WTC11 (cell line): ENCODE results near the gene SCO1. TPM values are rescaled to one million over a fixed set of nuclear protein-coding genes. Genes with fewer than 3 reads are reported as not detected.

Source experiments
- ATAC-seq: fragments of 200-7000 bp; cut with Tn5 transposase; 2 replicates; pipeline ENCODE4 v1.10.0; 2021; ENCODE audit warnings: mild to moderate bottlenecking, moderate library complexity
- CTCF ChIA-PET: fragments of 300-600 bp; sonication (Branson Sonifier 250); formaldehyde crosslinking; loops from one replicate; lab custom pipeline; 2021; ENCODE audit warnings: antibody characterized with exemption; lab: Charles Lee
- POLR2A ChIA-PET: fragments of 350-600 bp; sonication (Branson Sonifier 250); formaldehyde crosslinking; loops from one replicate; lab custom pipeline; 2021; ENCODE audit warnings: antibody characterized with exemption; lab: Charles Lee
- DNase-seq: peaks from one replicate; pipeline ENCODE4 v3.0.0; 2021; ENCODE audit warnings: low spot score
- H3K27ac Mint-ChIP-seq: 2 replicates; pipeline ENCODE4 v1.8.0; 2021; ENCODE audit warnings: mixed read lengths
- H3K27me3 Mint-ChIP-seq: 2 replicates; pipeline ENCODE4 v1.8.0; 2021; ENCODE audit warnings: low read depth, mild to moderate bottlenecking, moderate library complexity, mixed read lengths
- H3K36me3 Mint-ChIP-seq: 2 replicates; pipeline ENCODE4 v1.8.0; 2021; ENCODE audit warnings: mixed read lengths
- H3K4me1 Mint-ChIP-seq: 2 replicates; pipeline ENCODE4 v1.8.0; 2022; ENCODE audit warnings: mixed read lengths
- H3K4me3 Mint-ChIP-seq: 2 replicates; pipeline ENCODE4 v1.8.0; 2021; ENCODE audit warnings: mild to moderate bottlenecking, moderate library complexity, mixed read lengths
- H3K9me3 Mint-ChIP-seq: 2 replicates; pipeline ENCODE4 v1.8.0; 2021; ENCODE audit warnings: mixed read lengths
- CREB1 ChIP-seq: sonication (generic); formaldehyde crosslinking; IDR thresholded peaks from 2 replicates; pipeline ENCODE4 v1.8.0; 2023; ENCODE audit warnings: mild to moderate bottlenecking, missing genetic modification reagents
- HMGA2 ChIP-seq: fragments of 250-450 bp; sonication (Bioruptor Pico); IDR thresholded peaks from 2 replicates; pipeline ENCODE4 v1.4.0; 2021; ENCODE audit warnings: mild to moderate bottlenecking, moderate library complexity
- KAT7 ChIP-seq: sonication (generic); formaldehyde crosslinking; IDR thresholded peaks from 2 replicates; pipeline ENCODE4 v1.8.1; 2023; ENCODE audit warnings: missing genetic modification reagents, mild to moderate bottlenecking, borderline replicate concordance
- MXD4 ChIP-seq: fragments of 250-450 bp; sonication (Bioruptor Pico); IDR thresholded peaks from 2 replicates; pipeline ENCODE4 v1.8.0; 2021; ENCODE audit warnings: mild to moderate bottlenecking, moderate library complexity, borderline replicate concordance
- OVOL2 ChIP-seq: fragments of 250-450 bp; sonication (Bioruptor Pico); IDR thresholded peaks from 2 replicates; pipeline ENCODE4 v1.9.0; 2021; ENCODE audit warnings: mild to moderate bottlenecking, borderline replicate concordance
- ZNF232 ChIP-seq: sonication (generic); formaldehyde crosslinking; IDR thresholded peaks from 2 replicates; pipeline ENCODE4 v1.8.0; 2022; ENCODE audit warnings: mild to moderate bottlenecking, missing genetic modification reagents
- total RNA-seq: library from RNA; stranded (reverse); gene quantifications from 3 replicates; pipeline ENCODE4 v1.2.3, GENCODE V29; 2021
- TF ChIP-seq, protein P1 (sequence below): fragments of 250-450 bp; sonication (Bioruptor Pico); IDR thresholded peaks from 2 replicates; pipeline ENCODE4 v1.9.0; 2021; ENCODE audit warnings: mild to moderate bottlenecking, borderline replicate concordance
- TF ChIP-seq, protein P2 (sequence below): sonication (generic); formaldehyde crosslinking; IDR thresholded peaks from 2 replicates; pipeline ENCODE4 v1.8.0; 2023; ENCODE audit warnings: mild to moderate bottlenecking, missing genetic modification reagents
- TF ChIP-seq, protein P3 (sequence below): sonication (generic); formaldehyde crosslinking; conservative IDR thresholded peaks from 2 replicates; pipeline ENCODE4 v1.8.1; 2022; ENCODE audit warnings: mild to moderate bottlenecking, missing genetic modification reagents
- TF ChIP-seq, protein P4 (sequence below): sonication (generic); formaldehyde crosslinking; IDR thresholded peaks from 2 replicates; pipeline ENCODE4 v1.8.1; 2022; ENCODE audit warnings: low read depth, missing genetic modification reagents, borderline replicate concordance
- TF ChIP-seq, protein P5 (sequence below): fragments of 250-450 bp; sonication (Bioruptor Pico); IDR thresholded peaks from 2 replicates; pipeline ENCODE4 v1.8.0; 2021; ENCODE audit warnings: mild to moderate bottlenecking
- TF ChIP-seq, protein P6 (sequence below): fragments of 250-450 bp; sonication (Bioruptor Pico); IDR thresholded peaks from 2 replicates; pipeline ENCODE4 v1.9.0; 2021; ENCODE audit warnings: moderate library complexity, mild to moderate bottlenecking, inconsistent platforms, borderline replicate concordance

The SCO1 gene
- total RNA-seq, 1 experiment from 2014 or later, result 63.8 TPM

DNA sequence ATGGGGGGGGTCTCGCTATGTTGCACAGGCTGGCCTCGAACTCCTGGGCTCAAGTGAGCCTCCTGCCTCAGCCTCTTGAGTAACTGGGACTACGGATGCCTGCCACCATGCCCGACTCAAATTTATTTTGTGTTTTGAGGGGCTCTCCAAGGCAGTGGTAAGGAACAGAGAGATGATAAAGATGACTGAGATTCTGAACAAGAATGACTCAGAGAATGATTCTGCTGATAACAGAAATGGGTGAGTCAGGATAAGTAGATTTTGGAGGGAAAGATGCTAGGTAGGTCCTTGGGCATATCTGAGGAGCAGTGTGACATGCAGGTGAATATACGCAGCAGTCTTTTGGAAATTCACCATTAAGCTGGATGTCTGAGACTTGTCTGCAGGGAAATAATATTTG, 29.9 kb upstream of the SCO1 start (continued):
- TF ChIP-seq, protein P1, sequence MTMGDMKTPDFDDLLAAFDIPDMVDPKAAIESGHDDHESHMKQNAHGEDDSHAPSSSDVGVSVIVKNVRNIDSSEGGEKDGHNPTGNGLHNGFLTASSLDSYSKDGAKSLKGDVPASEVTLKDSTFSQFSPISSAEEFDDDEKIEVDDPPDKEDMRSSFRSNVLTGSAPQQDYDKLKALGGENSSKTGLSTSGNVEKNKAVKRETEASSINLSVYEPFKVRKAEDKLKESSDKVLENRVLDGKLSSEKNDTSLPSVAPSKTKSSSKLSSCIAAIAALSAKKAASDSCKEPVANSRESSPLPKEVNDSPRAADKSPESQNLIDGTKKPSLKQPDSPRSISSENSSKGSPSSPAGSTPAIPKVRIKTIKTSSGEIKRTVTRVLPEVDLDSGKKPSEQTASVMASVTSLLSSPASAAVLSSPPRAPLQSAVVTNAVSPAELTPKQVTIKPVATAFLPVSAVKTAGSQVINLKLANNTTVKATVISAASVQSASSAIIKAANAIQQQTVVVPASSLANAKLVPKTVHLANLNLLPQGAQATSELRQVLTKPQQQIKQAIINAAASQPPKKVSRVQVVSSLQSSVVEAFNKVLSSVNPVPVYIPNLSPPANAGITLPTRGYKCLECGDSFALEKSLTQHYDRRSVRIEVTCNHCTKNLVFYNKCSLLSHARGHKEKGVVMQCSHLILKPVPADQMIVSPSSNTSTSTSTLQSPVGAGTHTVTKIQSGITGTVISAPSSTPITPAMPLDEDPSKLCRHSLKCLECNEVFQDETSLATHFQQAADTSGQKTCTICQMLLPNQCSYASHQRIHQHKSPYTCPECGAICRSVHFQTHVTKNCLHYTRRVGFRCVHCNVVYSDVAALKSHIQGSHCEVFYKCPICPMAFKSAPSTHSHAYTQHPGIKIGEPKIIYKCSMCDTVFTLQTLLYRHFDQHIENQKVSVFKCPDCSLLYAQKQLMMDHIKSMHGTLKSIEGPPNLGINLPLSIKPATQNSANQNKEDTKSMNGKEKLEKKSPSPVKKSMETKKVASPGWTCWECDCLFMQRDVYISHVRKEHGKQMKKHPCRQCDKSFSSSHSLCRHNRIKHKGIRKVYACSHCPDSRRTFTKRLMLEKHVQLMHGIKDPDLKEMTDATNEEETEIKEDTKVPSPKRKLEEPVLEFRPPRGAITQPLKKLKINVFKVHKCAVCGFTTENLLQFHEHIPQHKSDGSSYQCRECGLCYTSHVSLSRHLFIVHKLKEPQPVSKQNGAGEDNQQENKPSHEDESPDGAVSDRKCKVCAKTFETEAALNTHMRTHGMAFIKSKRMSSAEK, result no peak
- TF ChIP-seq KAT7 (CRISPR knock-in tag) (no peak), OVOL2 (CRISPR knock-in tag) (no peak), MXD4 (CRISPR knock-in tag) (no peak), CREB1 (CRISPR knock-in tag) (no peak)
- TF ChIP-seq, protein P2, sequence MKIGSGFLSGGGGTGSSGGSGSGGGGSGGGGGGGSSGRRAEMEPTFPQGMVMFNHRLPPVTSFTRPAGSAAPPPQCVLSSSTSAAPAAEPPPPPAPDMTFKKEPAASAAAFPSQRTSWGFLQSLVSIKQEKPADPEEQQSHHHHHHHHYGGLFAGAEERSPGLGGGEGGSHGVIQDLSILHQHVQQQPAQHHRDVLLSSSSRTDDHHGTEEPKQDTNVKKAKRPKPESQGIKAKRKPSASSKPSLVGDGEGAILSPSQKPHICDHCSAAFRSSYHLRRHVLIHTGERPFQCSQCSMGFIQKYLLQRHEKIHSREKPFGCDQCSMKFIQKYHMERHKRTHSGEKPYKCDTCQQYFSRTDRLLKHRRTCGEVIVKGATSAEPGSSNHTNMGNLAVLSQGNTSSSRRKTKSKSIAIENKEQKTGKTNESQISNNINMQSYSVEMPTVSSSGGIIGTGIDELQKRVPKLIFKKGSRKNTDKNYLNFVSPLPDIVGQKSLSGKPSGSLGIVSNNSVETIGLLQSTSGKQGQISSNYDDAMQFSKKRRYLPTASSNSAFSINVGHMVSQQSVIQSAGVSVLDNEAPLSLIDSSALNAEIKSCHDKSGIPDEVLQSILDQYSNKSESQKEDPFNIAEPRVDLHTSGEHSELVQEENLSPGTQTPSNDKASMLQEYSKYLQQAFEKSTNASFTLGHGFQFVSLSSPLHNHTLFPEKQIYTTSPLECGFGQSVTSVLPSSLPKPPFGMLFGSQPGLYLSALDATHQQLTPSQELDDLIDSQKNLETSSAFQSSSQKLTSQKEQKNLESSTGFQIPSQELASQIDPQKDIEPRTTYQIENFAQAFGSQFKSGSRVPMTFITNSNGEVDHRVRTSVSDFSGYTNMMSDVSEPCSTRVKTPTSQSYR (CRISPR knock-in tag), result no peak
- TF ChIP-seq, protein P3, sequence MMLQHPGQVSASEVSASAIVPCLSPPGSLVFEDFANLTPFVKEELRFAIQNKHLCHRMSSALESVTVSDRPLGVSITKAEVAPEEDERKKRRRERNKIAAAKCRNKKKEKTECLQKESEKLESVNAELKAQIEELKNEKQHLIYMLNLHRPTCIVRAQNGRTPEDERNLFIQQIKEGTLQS (CRISPR knock-in tag), result no peak
- TF ChIP-seq, protein P4, sequence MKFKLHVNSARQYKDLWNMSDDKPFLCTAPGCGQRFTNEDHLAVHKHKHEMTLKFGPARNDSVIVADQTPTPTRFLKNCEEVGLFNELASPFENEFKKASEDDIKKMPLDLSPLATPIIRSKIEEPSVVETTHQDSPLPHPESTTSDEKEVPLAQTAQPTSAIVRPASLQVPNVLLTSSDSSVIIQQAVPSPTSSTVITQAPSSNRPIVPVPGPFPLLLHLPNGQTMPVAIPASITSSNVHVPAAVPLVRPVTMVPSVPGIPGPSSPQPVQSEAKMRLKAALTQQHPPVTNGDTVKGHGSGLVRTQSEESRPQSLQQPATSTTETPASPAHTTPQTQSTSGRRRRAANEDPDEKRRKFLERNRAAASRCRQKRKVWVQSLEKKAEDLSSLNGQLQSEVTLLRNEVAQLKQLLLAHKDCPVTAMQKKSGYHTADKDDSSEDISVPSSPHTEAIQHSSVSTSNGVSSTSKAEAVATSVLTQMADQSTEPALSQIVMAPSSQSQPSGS (CRISPR knock-in tag), result no peak

DNA sequence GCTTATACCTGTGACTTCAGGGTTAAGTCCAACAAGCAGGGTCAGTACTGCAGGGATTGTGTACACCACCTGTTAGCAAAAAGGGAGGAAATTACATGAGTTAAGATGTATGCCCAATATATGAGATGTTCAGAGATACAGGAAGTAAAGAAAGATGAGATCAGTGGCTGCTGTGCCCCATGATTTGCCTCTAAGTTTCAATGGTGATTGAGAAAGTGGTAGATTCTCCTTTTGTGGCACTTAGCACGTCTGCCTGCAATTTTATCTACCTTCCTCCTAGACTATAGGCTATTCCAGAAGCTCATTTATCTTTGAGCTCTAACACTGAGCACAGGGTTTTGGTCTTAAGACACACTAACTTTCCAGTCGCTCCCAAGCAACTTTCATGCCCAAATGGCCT, 28.9 kb upstream of the SCO1 start:
- no peak overlapping the region for H3K4me3 Mint-ChIP-seq
- TF ChIP-seq ZNF232 (CRISPR knock-in tag) (no peak), HMGA2 (CRISPR knock-in tag) (no peak)
- TF ChIP-seq, protein P5, sequence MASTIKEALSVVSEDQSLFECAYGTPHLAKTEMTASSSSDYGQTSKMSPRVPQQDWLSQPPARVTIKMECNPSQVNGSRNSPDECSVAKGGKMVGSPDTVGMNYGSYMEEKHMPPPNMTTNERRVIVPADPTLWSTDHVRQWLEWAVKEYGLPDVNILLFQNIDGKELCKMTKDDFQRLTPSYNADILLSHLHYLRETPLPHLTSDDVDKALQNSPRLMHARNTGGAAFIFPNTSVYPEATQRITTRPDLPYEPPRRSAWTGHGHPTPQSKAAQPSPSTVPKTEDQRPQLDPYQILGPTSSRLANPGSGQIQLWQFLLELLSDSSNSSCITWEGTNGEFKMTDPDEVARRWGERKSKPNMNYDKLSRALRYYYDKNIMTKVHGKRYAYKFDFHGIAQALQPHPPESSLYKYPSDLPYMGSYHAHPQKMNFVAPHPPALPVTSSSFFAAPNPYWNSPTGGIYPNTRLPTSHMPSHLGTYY (CRISPR knock-in tag), result no peak
- TF ChIP-seq, protein P2 (CRISPR knock-in tag), result no peak
- TF ChIP-seq, protein P6, sequence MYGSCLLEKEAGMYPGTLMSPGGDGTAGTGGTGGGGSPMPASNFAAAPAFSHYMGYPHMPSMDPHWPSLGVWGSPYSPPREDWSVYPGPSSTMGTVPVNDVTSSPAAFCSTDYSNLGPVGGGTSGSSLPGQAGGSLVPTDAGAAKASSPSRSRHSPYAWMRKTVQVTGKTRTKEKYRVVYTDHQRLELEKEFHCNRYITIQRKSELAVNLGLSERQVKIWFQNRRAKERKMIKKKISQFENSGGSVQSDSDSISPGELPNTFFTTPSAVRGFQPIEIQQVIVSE (CRISPR knock-in tag), result no peak
- TF ChIP-seq, all 79 proteins: peak for 0
- no peaks in the 10 kb centered on the region for H3K9me3 Mint-ChIP-seq
- DNase-seq, result no peak
- H3K36me3 Mint-ChIP-seq, result peaks cover 2% of the 10 kb centered on the region; the same call in 1 of the 2 replicates
- H3K27me3 Mint-ChIP-seq, result no peaks in the 10 kb centered on the region
- ChIA-PET CTCF (no interaction called here), POLR2A (no interaction called here)
- ATAC-seq, result no peak
- H3K4me1 Mint-ChIP-seq, result peaks cover 8% of the 10 kb centered on the region
- H3K27ac Mint-ChIP-seq, result no peak overlapping the region
